HG03139 (cell line): ENCODE data around the gene SPOCK1.

Experiments
- ATAC-seq: cut with Tn5 transposase; IDR thresholded peaks from one replicate; pipeline ENCODE4 v1.9.1; 2021; ENCODE audit not compliant: unreplicated experiment

SPOCK1 gene

DNA sequence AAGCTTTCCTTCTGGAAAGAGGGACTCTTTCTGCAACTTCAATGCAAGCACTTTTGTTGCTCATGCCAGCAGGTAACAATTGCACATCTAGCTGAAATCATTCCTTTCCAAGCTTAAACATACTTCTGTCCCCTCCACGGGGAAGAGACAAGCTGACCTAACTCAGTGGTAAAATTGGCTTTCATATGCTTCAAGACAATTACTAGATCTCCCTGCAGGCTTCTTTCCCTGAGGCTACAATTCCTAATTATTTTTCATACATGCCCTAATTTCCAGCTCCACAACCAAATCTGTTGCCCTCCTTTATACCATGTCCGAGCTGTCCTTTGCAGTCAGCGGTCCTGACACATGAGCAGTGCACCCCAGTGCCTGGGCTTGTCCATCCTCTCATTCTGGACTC is 324.9 kb downstream of the SPOCK1 start:
- no peak for ATAC-seq

DNA sequence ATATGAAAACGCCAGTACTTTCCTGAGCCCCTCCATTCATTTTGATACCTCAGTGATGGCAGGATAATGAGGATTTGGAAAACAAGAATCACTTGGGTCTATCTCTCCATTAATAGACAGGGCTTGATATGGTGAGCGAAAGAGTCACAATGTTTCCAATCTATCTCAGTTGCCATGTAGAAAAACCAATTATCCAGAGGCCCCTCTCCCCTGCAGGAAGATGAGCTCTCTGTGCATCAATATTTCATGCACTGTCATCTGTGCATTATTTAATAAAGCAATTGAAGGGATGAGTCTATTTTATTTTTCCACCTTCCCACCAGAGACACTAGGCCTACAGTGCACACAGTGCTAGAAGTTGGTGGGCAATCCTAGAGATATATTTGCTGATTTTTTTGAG is 326.9 kb downstream of the SPOCK1 start:
- ATAC-seq = no peak

DNA sequence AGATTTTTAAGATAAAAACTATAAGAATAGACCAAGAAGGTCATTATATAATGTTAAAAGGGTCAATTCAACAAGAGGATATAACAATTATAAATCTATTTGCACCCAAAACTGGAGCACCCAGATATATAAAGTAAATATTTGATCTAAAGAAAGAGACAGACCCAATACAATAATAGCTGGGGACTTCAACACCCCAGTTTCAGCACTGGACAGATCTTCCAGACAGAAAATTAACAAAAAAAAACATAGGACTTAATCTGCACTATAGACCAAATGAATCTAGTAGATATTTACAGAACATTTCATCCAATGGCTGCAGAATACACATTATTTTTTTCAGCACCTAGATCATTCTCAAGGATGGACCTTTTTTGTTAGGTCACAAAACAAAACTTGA is 331.9 kb downstream of the SPOCK1 start:
- no peak for ATAC-seq

DNA sequence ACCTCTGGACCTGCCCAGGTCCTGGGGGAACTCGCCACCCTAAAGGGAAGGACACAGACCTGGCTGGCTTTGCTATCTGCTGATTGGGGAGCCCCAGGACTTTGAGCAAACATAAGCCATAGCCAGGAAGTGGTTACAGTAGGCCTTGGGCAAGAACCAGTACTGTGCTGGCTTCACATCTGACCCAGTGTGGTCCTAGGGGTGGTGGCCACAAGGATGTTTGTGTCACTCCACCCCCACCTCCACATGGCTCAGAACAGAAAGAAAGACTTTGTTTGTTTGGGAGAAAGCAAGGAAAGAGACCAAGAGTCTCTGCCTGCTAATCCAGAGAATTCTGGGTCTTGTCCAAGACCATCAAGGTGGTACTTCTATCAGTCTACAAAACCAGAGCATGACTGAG is 334.2 kb downstream of the SPOCK1 start:
- ATAC-seq = no peak

DNA sequence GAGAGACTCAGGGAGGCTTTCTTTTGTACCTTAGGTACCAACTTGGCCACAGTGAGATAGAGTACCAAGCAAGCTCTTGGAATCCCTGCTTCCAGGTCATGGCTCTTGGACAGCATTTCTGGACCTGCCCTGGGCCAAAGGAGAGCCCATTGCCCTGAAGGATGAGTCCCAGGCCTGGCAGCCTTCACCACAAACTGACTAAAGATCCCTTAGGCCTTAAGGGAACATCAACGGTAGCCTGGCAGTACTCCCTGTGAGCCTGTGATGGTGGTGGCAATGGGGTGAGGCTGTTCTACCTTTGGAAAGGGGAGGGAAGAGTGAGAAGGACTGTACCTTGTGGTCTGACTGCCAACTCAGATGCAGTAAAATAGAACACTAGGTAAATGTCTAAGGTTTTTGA is 334.6 kb downstream of the SPOCK1 start:
- ATAC-seq = no peak

DNA sequence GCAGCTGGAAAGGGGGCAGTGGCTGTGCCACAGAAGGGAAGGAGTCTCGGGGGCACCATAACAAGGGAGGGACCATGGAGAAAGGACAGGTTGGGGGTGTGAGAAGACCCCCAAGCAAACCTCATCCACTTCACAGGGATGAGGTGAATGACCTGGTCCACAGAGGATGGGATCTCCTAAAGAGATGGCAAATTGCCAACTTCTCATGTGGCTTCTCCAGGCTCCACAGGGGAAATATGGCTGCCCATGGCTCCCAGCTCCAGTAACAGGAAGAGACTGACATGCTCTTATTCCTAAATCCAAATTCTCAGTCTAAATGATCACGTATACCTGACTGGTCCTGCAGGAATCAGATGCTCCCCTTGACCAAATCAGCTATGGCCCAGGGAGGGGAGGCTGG is 340.4 kb downstream of the SPOCK1 start:
- no peak for ATAC-seq

DNA sequence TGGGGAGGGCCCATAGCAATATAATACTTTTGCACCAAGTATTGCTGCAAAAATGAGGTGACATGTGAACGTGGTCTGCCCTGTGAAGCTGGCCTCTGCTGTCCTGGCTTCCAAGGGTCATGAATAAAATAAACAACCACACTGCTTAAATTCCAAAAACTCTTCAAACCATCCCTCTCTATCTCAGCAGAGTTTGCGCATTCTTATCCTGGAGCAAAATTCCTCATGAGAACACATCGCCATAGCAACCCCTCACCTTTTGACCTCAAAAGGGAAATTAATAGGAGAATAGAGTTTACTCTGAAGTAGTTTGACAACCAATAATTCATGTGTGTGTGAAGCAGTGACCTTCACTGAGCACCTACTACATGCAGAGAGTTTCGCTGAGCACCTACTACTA is 342.9 kb downstream of the SPOCK1 start:
- no peak for ATAC-seq

DNA sequence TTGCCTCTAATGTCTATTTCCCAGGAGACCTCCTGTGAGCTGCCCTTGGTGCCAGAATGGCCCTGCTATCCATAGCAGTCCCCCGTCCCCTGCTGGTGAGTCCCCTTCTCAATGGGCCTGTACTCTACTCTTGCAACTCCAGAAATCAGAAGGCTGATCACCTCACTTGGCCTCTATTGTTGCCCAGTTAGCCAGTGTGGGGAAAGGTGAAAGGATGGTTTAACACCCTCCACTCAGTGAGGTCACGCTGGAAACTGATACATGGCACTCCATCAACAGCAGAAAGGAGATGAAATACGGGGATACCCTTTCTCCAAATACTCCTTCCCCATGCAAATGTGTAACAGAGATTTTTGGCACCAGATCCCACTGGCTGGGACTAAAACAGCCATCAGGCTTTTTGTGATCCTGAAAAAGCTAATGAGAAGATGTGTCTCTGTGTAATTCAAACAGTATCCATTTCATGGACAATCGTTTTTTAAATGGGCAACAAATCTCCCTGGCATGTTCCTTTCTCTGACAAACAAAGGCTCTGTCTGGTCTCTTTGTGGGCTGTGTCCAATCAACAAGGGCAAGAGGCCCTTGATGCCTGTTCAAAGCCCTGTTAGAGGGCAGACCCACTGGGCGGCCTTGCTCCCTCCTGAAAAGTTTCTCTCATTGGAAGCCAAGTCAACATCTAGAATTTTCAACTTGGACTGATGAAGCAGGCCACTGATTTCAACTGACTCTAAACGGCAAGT is 343.7 kb downstream of the SPOCK1 start:
- no peak for ATAC-seq

DNA sequence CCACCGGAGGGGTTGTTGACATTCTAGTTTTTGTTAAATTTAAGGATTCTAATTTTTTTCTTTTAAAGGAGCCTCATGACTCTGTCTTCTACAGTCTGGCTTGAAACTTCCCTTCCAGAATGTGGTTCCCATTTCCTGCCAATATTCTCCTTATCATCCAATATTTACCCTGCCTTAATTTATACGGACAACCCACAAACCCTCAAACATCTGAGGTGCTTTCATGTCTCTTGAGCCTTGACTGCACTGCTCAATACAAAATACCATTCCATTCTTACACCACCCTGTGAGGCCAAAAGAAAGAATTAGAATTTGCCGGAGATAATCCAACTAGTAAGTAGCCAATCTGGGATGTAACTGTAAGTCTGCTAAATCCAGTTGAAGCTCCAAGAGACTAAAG is 346.5 kb downstream of the SPOCK1 start:
- ATAC-seq = no peak

DNA sequence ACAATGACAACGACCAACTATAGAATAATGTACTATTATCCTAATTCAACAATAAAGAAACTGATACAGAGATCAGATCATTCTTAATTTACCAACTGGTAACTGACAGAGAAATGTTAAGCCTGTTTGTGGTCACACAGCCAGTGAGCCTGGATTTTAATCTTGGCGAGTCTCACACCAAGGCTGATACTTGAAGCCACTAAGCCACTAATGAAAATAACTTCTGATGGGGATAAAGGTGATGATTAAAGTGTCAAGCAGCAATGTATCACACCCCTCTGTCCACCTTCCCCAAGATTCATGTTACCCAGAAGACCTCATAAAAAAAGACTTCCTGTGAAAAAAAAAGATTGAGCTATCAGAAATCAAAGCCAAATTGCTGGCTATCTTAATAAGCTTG is 350.5 kb downstream of the SPOCK1 start:
- no peak for ATAC-seq

DNA sequence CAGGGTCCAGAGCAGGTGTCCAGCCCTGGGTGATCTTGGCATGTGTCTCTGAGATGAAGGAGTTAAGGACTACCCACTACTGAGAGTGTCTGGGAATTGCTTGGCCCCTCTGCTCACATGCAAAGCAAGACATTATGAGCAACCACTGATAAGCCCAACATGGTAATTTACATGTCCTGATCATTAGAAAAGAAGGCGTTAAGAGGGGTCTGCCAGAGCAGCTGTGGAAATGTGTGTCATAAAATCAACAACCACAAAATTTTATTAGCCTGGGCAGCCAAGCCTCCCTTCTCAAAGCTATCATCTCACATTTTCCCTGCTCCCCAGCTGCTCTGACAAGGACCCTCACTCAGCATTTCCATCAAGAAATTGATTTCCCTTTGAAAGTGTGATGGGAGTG is 351.0 kb downstream of the SPOCK1 start:
- no peak for ATAC-seq

DNA sequence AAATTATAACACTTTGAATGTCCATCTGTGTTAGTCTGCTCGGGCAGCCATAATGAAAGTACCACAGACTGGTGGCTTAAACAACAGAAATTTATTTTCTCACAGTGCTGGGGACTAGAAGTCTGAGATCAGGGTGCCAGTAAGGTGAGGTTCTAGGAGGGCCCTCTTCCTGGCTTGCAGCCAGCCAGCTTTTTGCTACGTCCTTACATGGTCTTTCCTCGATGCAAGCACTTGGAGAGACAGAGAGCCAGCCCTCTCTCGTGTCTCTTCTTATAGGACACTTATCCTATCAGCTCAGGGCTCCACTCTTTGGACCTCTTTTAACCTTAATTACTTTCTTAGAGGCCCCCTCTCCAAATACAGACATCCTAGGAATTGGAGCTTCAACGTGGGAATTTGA is 351.8 kb downstream of the SPOCK1 start:
- ATAC-seq = no peak

DNA sequence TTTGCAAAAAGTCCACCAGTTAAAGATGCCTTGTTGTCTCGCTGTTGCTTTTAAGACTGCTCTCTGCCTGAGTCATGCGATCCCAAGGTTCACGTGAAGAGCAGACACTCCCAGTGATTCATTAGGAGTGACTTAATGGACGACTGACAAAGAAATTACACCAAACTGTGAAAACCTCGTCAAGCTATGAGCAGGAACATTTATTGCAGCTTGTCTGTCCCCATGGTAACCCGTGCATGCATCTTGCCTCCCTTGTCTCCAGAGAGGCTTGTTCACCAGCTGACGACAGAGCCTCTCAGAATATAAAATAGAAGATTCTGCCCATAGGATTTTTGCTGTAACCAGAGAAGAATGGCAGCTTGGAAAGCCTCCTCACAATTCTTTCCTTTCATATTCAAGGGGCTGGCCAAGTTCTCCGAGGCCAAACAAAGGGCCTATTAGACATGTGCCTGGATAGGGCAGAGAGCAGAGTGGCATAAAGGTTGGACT is 352.7 kb downstream of the SPOCK1 start:
- no peak for ATAC-seq

DNA sequence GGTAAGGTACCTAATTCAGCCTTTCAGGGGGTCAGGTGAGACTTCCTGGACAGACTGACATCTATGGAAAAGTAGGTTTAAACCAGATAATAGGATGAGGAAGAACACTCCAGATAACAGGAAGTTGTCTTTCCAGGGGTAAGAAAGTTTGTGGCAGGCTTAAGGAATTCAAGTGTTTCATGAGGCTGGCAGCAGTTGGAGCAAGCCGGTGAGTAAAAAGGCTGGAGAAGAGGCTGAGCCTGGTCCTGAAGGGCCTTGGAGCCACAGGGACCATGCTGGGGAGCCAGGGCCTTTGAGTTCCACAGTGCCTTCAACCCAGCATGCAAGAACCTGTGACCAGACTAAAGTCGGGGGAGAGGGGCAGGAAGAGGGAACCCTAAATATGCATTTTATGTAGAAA is 353.4 kb downstream of the SPOCK1 start:
- ATAC-seq = no peak

DNA sequence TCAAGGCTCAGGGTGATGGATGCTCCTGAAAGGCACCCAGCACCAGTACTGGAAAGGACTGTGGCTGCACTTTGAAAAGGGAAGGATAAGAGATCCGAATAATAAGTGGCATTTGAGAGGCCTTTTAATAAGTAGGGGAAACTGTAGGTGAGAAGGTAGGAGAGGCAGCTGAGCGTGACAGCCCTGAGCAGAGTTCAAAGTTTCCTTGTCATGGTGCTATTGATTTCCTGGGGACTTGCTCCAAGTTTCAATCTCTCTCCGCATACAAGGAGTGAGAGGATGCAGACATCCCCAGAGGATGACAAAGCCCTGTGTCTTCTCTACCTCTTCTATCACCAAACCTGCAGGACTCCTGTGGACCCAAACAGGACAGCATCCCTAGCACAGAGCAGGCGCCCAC is 354.5 kb downstream of the SPOCK1 start:
- ATAC-seq = no peak

DNA sequence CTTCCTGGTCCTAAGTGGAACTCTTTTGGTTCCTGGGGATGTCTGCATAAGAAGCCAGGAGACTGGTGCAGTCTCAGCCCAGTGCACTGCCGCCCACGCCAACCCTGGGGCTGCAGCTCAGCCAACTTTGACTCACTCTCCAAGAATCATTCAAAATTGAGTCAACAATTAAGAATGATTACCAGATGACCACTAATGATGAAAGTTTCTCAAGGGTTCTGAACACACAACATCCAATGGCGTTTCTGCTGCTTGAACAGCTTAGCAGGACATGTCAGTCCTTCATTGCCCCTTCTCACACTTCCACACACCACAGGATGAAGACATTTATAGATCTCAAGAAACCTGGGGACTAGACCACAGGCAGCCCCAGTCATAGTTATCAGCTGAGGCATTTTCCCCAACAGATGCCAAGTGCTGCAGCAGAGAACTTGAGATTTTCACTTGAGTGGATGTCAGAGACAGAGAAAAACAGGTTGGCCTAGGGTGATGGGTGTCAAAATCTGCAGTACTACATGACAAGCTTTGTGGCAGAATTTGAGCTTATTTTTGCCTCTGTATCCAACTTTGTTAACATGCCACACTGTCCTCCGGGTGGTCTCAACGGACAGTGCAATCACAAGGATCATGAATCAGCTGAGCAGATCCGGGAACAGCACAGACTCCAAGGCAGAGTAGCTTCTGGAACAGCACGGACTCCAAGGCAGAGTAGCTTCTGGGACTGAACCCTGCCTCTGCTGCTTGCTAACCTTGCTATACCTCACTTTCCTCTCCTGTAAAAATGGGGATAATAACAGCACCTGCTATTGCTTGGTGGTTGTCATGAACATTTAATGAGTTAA is 356.1 kb downstream of the SPOCK1 start:
- no peak for ATAC-seq

DNA sequence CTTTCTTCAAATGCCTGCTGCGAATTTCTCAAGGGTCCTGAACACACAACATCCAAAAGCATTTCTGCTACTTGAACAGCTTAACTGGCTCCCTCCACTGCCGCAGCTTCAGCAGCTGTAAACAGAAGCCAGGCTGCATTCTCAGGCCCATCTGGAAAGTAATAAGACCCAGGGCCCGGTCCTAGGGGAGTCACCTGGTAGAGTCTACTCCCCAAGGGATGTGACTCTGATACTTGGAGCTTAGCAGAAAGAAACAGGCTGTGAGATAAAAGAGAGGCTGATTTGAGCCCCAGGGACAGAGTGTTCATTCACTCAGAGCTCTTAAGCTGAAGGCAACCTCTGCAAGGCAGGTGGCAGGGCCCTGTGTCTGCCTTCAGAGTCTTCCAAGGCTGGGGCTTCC is 356.8 kb downstream of the SPOCK1 start:
- ATAC-seq = no peak

DNA sequence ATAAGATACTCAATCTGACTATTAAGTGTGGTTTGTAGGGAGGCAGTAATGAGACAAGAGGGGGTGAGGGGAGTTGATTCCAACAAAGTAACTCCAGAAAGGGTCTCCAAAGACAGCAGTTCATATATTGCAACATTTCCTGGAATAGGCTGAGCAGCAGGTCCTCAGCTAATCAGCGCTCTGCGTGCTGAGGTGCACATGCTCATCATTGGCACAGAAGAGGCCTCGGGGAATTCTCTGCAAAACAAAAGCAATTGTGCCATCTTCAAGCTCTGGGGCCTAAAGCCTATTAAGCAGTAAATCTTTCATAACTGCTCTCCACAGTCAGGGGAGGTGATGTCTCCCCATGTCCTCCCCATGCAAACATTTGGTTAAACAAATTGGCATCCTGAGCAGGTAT is 357.3 kb downstream of the SPOCK1 start:
- no peak for ATAC-seq

DNA sequence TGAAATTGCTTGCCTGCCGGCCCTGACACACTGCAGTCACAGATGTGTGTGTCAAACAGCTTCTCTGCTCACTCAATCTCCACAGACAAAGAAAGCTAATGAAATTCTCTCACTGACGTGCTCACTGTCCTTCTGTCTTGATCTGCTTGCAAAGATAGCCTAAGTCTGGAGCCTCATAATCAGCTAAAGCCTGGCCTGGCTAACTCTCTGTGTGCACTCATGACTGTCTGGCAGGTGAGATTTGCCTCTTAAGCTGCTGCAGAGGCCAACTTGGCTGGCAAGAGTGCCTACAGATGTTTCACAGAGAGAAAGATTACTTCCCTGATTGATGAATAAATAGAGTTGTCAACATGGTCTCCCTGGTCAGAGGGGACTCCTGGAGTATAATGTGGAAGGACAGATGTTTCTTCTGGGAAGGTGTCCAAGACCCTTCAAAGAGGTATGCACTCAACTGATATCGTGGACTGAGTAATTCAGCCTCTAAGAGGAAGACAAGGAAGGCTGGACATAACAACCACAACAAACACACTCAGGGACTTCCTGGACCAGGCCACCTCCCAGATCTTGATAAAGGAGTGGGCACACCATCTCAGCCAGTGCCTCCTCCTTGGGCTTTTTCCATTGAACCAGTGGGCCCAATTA is 362.0 kb downstream of the SPOCK1 start:
- ATAC-seq = no peak

DNA sequence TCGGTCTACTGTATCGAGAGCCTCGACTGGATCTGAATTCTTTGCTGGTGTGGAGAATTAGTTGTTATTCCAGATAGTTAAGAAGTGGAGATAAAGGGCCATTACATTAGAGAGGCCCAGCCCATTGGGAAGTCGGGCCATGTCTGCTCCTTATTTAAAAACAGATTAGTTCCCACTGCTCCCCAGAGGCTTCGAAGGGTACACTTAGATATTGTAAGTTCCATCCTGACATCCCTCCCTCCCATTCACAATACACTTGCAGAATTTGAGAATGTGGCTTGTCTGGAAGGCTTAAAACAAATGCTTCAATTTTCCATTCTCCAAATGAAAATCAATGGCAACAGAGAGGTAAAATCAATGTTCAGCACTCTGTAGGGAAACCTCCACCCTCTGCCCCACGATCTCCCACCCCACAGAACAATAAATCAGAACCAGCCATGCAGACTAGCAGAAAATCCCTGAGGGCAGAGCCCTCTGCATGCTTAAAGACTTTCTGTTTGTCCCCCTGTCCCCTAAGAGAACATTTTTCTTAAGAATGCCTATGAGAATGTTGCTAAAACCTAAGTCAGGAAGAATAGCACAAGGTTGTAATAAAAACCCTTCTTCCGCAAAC is 364.1 kb downstream of the SPOCK1 start:
- ATAC-seq = no peak

DNA sequence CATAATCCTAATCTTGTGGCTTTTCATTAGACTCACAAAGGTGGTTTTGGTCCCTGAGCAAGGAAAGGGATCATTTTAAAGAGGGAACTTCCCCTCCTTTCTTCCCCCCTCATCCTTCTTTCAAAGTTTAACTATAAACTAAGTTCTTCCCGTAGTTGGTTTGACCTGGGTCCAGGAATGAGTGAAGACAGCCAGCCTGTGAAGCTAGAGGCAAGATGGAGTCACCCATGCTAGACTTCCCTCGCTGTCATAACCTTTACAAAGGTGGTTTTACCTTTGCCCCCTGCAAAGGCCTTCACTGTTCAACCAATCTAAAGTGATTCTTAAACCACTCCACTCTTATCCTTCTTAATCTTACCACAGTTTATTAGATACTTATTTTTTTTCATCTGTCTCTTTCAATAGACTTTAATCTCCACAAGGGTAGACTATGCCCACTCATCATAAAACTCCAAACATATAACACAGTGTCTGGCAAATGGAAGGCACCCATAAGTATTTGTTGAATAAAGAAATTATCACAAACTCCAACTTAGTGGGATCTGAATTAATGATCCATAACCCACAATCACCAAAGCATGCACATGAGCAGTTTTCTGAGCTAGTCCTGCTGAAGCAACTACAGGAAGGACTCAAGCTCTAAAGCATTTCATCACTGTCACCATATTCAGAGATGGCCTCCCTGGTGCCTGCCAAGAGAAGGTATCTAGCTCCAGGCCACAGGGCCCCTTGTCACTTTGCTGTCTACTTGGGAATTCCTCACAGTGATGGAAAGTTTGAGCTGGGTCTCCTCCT is 369.0 kb downstream of the SPOCK1 start:
- ATAC-seq = no peak
